IMR-90 (cell line): ENCODE results near the gene PPHLN1. TPM values are rescaled to one million over a fixed set of nuclear protein-coding genes. Genes with fewer than 3 reads are reported as not detected.

ENCODE experiments used
- ATAC-seq: fragments of 200-7000 bp; cut with Tn5 transposase; 2 replicates; pipeline ENCODE4 v1.9.1; 2020; ENCODE audit warnings: low read depth, mild to moderate bottlenecking, moderate library complexity
- BruUV-seq: library from RNA; stranded (reverse); fragments of 400-500 nt; replicated peaks from 2 replicates; lab custom pipeline; 2021; lab: Mats Ljungman, UMichigan
- CTCF ChIA-PET: fragments of 300-600 bp; formaldehyde crosslinking; extraction: SDS; loops from one replicate; lab custom pipeline; 2021; ENCODE audit warnings: antibody characterized with exemption; lab: Yijun Ruan, JAX
- POLR2A ChIA-PET: fragments of 300-600 bp; sonication (Branson Sonifier 250); formaldehyde crosslinking; loops from one replicate; lab custom pipeline; 2022; ENCODE audit warnings: antibody characterized with exemption; ENCODE audit not compliant: unreplicated experiment; lab: Charles Lee
- DNase-seq: peaks from one replicate; pipeline ENCODE4 v3.0.0; 2013
- H2AFZ ChIP-seq: replicated peaks from 2 replicates; pipeline ENCODE3; 2013; ENCODE audit warnings: low read length, mild to moderate bottlenecking; ENCODE audit not compliant: poor library complexity
- H2AK5ac ChIP-seq: 2 replicates; pipeline ENCODE4 v1.6.1; 2013; ENCODE audit warnings: low read depth, low read length, inconsistent platforms
- H2AK9ac ChIP-seq: replicated peaks from 2 replicates; pipeline ENCODE3; 2013; ENCODE audit warnings: mild to moderate bottlenecking, low read depth, low read length, moderate library complexity; ENCODE audit not compliant: poor library complexity
- H2BK120ac ChIP-seq: 2 replicates; pipeline ENCODE4 v1.6.1; 2013; ENCODE audit warnings: low read depth, low read length, inconsistent platforms
- H2BK15ac ChIP-seq: 3 replicates; pipeline ENCODE4 v1.6.1; 2013; ENCODE audit warnings: low read depth, low read length, inconsistent platforms
- H2BK20ac ChIP-seq: 2 replicates; pipeline ENCODE4 v1.6.1; 2013; ENCODE audit warnings: low read depth, mild to moderate bottlenecking, inconsistent platforms, low read length, moderate library complexity
- H2BK5ac ChIP-seq: 2 replicates; pipeline ENCODE4 v1.6.1; 2013; ENCODE audit warnings: mild to moderate bottlenecking, low read depth, low read length, inconsistent platforms; ENCODE audit not compliant: poor library complexity, severe bottlenecking
- H3K14ac ChIP-seq: replicated peaks from 2 replicates; pipeline ENCODE4 v1.6.1; 2013; ENCODE audit warnings: low read depth, low read length, inconsistent platforms
- H3K18ac ChIP-seq: 2 replicates; pipeline ENCODE4 v1.6.1; 2013; ENCODE audit warnings: low read depth, low read length, control low read depth
- H3K23ac ChIP-seq: 2 replicates; pipeline ENCODE4 v1.6.1; 2013; ENCODE audit warnings: low read depth, low read length, inconsistent platforms
- H3K27ac ChIP-seq: 2 replicates; pipeline ENCODE4 v1.5.1; 2013; ENCODE audit warnings: mild to moderate bottlenecking, control low read depth, low read length; ENCODE audit not compliant: insufficient read depth
- H3K27me3 ChIP-seq: 2 replicates; pipeline ENCODE4 v1.6.1; 2013; ENCODE audit warnings: low read length; ENCODE audit not compliant: control insufficient read depth, insufficient read depth
- H3K36me3 ChIP-seq: 2 replicates; pipeline ENCODE4 v1.6.1; 2013; ENCODE audit warnings: low read length, mixed read lengths; ENCODE audit not compliant: control insufficient read depth, insufficient read depth
- H3K4ac ChIP-seq: 2 replicates; pipeline ENCODE4 v1.6.1; 2013; ENCODE audit warnings: low read depth, low read length, inconsistent platforms
- H3K4me1 ChIP-seq: 2 replicates; pipeline ENCODE4 v1.6.1; 2013; ENCODE audit warnings: low read length, mixed read lengths; ENCODE audit not compliant: control insufficient read depth, insufficient read depth
- H3K4me2 ChIP-seq: 2 replicates; pipeline ENCODE4 v1.6.1; 2013; ENCODE audit warnings: low read depth, mild to moderate bottlenecking, control low read depth, low read length, moderate library complexity
- H3K4me3 ChIP-seq: 2 replicates; pipeline ENCODE4 v1.5.1; 2013; ENCODE audit warnings: low read depth, mild to moderate bottlenecking, control low read depth, low read length, moderate library complexity; ENCODE audit not compliant: insufficient read depth
- H3K56ac ChIP-seq: 2 replicates; pipeline ENCODE4 v1.6.1; 2013; ENCODE audit warnings: low read length, inconsistent platforms; ENCODE audit not compliant: insufficient read depth; ENCODE audit errors: extremely low read depth
- H3K79me1 ChIP-seq, 2 experiments: 2 replicates each; pipeline ENCODE4 v1.6.1; 2013; ENCODE audit warnings: low read length in 2 of 2, inconsistent platforms in 1 of 2, low read depth in 1 of 2
- H3K9ac ChIP-seq: 2 replicates; pipeline ENCODE4 v1.6.1; 2013; ENCODE audit warnings: low read depth, low read length, control low read depth
- H3K9me1 ChIP-seq: 2 replicates; pipeline ENCODE4 v1.6.1; 2013; ENCODE audit warnings: low read length, inconsistent platforms; ENCODE audit not compliant: insufficient read depth
- H3K9me3 ChIP-seq: 2 replicates; pipeline ENCODE4 v1.6.1; 2013; ENCODE audit warnings: low read length; ENCODE audit not compliant: control insufficient read depth, insufficient read depth
- H4K20me1 ChIP-seq: 2 replicates; pipeline ENCODE4 v1.6.1; 2013; ENCODE audit warnings: low read length, inconsistent platforms; ENCODE audit not compliant: insufficient read depth
- H4K5ac ChIP-seq: 2 replicates; pipeline ENCODE4 v1.6.1; 2013; ENCODE audit warnings: mild to moderate bottlenecking, low read depth, low read length, control low read depth
- H4K8ac ChIP-seq, 2 experiments: 2 replicates each; pipeline ENCODE4 v1.6.1; 2013; ENCODE audit warnings: low read depth in 2 of 2, low read length in 2 of 2, control low read depth in 1 of 2, inconsistent platforms in 1 of 2
- H4K91ac ChIP-seq: 2 replicates; pipeline ENCODE4 v1.6.1; 2013; ENCODE audit warnings: low read depth, low read length, inconsistent platforms; ENCODE audit not compliant: insufficient read depth
- BHLHE40 ChIP-seq: fragments of 150-350 bp; IDR thresholded peaks from 2 replicates; pipeline ENCODE4 v1.6.1; 2016; ENCODE audit warnings: mild to moderate bottlenecking, low read depth, low read length
- CTCF ChIP-seq: conservative IDR thresholded peaks from 2 replicates; pipeline ENCODE4 v1.5.1; 2012; ENCODE audit warnings: mild to moderate bottlenecking, low read depth, low read length, improper control_type of control experiment
- MAFK ChIP-seq: IDR thresholded peaks from 2 replicates; pipeline ENCODE4 v1.6.1; 2012; ENCODE audit warnings: low read depth, low read length, improper control_type of control experiment
- NFE2L2 ChIP-seq: fragments of 150-350 bp; IDR thresholded peaks from 2 replicates; pipeline ENCODE4 v1.6.1; 2016; ENCODE audit warnings: low read depth, mild to moderate bottlenecking, low read length
- RFX5 ChIP-seq: IDR thresholded peaks from 2 replicates; pipeline ENCODE4 v1.8.0; 2012; ENCODE audit warnings: low read depth, mild to moderate bottlenecking, low read length, moderate library complexity
- WGBS, 2 experiments: methylation state at CpG; one replicate each; pipeline versions ENCODE4 v1.1.5 to v1.1.7; 2013; ENCODE audit warnings: missing lambda C conversion rate in 2 of 2; ENCODE audit not compliant: insufficient read length in 1 of 2; ENCODE audit errors: extremely low coverage in 2 of 2; 5-methylcytosine and 5-hydroxymethylcytosine counted together
- dilution Hi-C: fragments of 300-500 bp; cut with HindIII; formaldehyde crosslinking; loops from one replicate; pipeline ENCODE4 v1.14.3; 2018; ENCODE audit warnings: low sequenced_read_pairs; ENCODE audit not compliant: unreplicated experiment
- in situ Hi-C: fragments of 300-500 bp; cut with MboI; formaldehyde crosslinking; loops from 3 replicates; pipeline ENCODE4 v1.14.3; 2019; ENCODE audit warnings: low sequenced_read_pairs, inconsistent platforms, mixed read lengths
- intact Hi-C: fragments of 100-400 bp; cut with micrococcal nuclease; formaldehyde crosslinking; loops from 2 replicates; pipeline ENCODE4 v1.10.0; 2022
- polyA plus RNA-seq, 3 experiments: library from polyadenylated mRNA; depleted of rRNA; stranded (reverse); fragments of >200 nt; gene quantifications; 2 replicates each; pipeline ENCODE4 v1.2.3, GENCODE V29; 2012; ENCODE audit warnings: low replicate concordance in 1 of 3
- total RNA-seq: library from RNA; depleted of rRNA; stranded (reverse); fragments of >200 nt; gene quantifications from 2 replicates; pipeline ENCODE4 v1.2.3, GENCODE V29; 2012
- TF ChIP-seq, protein P1 (sequence below): fragments of 150-350 bp; IDR thresholded peaks from 2 replicates; pipeline ENCODE4 v1.6.1; 2017; ENCODE audit warnings: mild to moderate bottlenecking, antibody characterized with exemption, low read length, low read depth

The PPHLN1 gene
- total and polyA plus RNA-seq, 2 of the 4 experiments (the other 2 are of a cell fraction) = 50.7 to 54.3 TPM

GRCh38 chr12:42296503-42297109 is 29.4 kb upstream of the PPHLN1 start:
- H4K91ac ChIP-seq = no peak overlapping the region
- H3K4me1 ChIP-seq = no peaks in the 10 kb centered on the region
- no peak overlapping the region for H3K4me3 ChIP-seq
- H3K9me3 ChIP-seq = 0 out of 2 replicates have a peak, but pooled peaks cover 2% of the 10 kb centered on the region
- no peak overlapping the region for H3K18ac ChIP-seq
- H3K9ac ChIP-seq = no peak overlapping the region
- H3K23ac ChIP-seq = no peak overlapping the region
- no peaks in the 10 kb centered on the region for H3K27me3 ChIP-seq
- no peak overlapping the region for H3K4me2 ChIP-seq
- H3K27ac ChIP-seq = no peak overlapping the region
- in situ Hi-C loops (no loop called here), intact Hi-C loops (no loop called here), dilution Hi-C loops (no loop called here)
- POLR2A ChIA-PET = no interaction called here
- no peak for TF ChIP-seq NFE2L2
- no peak for TF ChIP-seq BHLHE40
- TF ChIP-seq RFX5 = no peak
- TF ChIP-seq, protein P1, sequence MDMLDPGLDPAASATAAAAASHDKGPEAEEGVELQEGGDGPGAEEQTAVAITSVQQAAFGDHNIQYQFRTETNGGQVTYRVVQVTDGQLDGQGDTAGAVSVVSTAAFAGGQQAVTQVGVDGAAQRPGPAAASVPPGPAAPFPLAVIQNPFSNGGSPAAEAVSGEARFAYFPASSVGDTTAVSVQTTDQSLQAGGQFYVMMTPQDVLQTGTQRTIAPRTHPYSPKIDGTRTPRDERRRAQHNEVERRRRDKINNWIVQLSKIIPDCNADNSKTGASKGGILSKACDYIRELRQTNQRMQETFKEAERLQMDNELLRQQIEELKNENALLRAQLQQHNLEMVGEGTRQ = no peak
- no peak for TF ChIP-seq MAFK
- peak; percentile 30; the same call in 1 of the 2 replicates for TF ChIP-seq CTCF
- BruUV-seq = no TSS peak
- H4K20me1 ChIP-seq = no peaks in the 10 kb centered on the region
- no peak overlapping the region for H2AFZ ChIP-seq
- H2BK120ac ChIP-seq = no peak overlapping the region
- H2BK15ac ChIP-seq = no peak overlapping the region
- no peak overlapping the region for H2AK9ac ChIP-seq
- H2BK20ac ChIP-seq = no peak overlapping the region
- no CpG with 5 or more reads among the region's 5 CpGs for WGBS, 2 experiments
- H3K79me1 ChIP-seq = no peaks in the 10 kb centered on the region
- H3K36me3 ChIP-seq = no peaks in the 10 kb centered on the region
- CTCF ChIA-PET = interaction anchor here (0.6 kb wide), 1 partner anchor 17 kb away, joined by 5 read pairs; no protein-coding TSS in a partner anchor
- no peak for DNase-seq
- no peak overlapping the region for H4K8ac ChIP-seq
- no peak overlapping the region for H2AK5ac ChIP-seq
- no peak overlapping the region for H3K4ac ChIP-seq
- no peak for ATAC-seq
- no peaks in the 10 kb centered on the region for H3K9me1 ChIP-seq
- H3K56ac ChIP-seq = no peak overlapping the region
- H2BK5ac ChIP-seq = no peak overlapping the region
- H4K5ac ChIP-seq = no peak overlapping the region
- no peak overlapping the region for H3K14ac ChIP-seq
